SK-N-SH treated with all-trans-retinoic acid at 6 μM for 48 hours (cell line): ENCODE data around the gene EPB41L2.

ENCODE experiments used
- ARNTL ChIP-seq: fragments of 450-650 bp; formaldehyde crosslinking; IDR thresholded peaks from 2 replicates; pipeline ENCODE4 v1.5.0; 2020; ENCODE audit warnings: low read depth, mild to moderate bottlenecking, moderate library complexity, borderline replicate concordance
- PPARA ChIP-seq: fragments of 250-450 bp; sonication (Bioruptor Pico); IDR thresholded peaks from 2 replicates; pipeline ENCODE4 v1.5.0; 2020; ENCODE audit warnings: mild to moderate bottlenecking, borderline replicate concordance
- RARB ChIP-seq: fragments of 250-450 bp; sonication (Bioruptor Pico); IDR thresholded peaks from 2 replicates; pipeline ENCODE4 v1.8.0; 2021; ENCODE audit warnings: mild to moderate bottlenecking, moderate library complexity
- TCF4 ChIP-seq: fragments of 250-450 bp; sonication (Bioruptor Pico); IDR thresholded peaks from 2 replicates; pipeline ENCODE4 v1.8.0; 2021; ENCODE audit warnings: mild to moderate bottlenecking, moderate library complexity, borderline replicate concordance
- TOX ChIP-seq: fragments of 250-450 bp; sonication (Bioruptor Pico); IDR thresholded peaks from 2 replicates; pipeline ENCODE4 v1.8.0; 2021; ENCODE audit warnings: mild to moderate bottlenecking, moderate library complexity, borderline replicate concordance
- ZC3H10 ChIP-seq: fragments of 250-450 bp; sonication (Bioruptor Pico); IDR thresholded peaks from 2 replicates; pipeline ENCODE4 v1.5.1; 2021; ENCODE audit warnings: mild to moderate bottlenecking, moderate library complexity
- ZFP30 ChIP-seq: fragments of 450-650 bp; formaldehyde crosslinking; IDR thresholded peaks from 2 replicates; pipeline ENCODE4 v1.5.0; 2022; ENCODE audit warnings: mild to moderate bottlenecking, moderate library complexity
- ZNF565 ChIP-seq: fragments of 450-650 bp; formaldehyde crosslinking; conservative IDR thresholded peaks from 2 replicates; pipeline ENCODE4 v1.5.0; 2020; ENCODE audit warnings: low read depth, mild to moderate bottlenecking, moderate library complexity
- ZNF70 ChIP-seq: fragments of 450-650 bp; formaldehyde crosslinking; IDR thresholded peaks from 2 replicates; pipeline ENCODE4 v1.5.0; 2020; ENCODE audit warnings: mild to moderate bottlenecking, moderate library complexity
- TF ChIP-seq, protein P1 (sequence below): fragments of 250-450 bp; sonication (Bioruptor Pico); IDR thresholded peaks from 2 replicates; pipeline ENCODE4 v1.8.0; 2020; ENCODE audit warnings: mild to moderate bottlenecking, moderate library complexity, borderline replicate concordance
- TF ChIP-seq, protein P2 (sequence below): fragments of 250-450 bp; sonication (Bioruptor Pico); IDR thresholded peaks from 2 replicates; pipeline ENCODE4 v1.5.1; 2020; ENCODE audit warnings: low read depth, mild to moderate bottlenecking, moderate library complexity
- TF ChIP-seq, protein P3 (sequence below): fragments of 250-450 bp; sonication (Bioruptor Pico); IDR thresholded peaks from 2 replicates; pipeline ENCODE4 v1.8.0; 2021; ENCODE audit warnings: low read depth, mild to moderate bottlenecking, moderate library complexity, borderline replicate concordance
- TF ChIP-seq, protein P4 (sequence below): fragments of 250-450 bp; sonication (Bioruptor Pico); IDR thresholded peaks from 2 replicates; pipeline ENCODE4 v1.5.0; 2020; ENCODE audit warnings: mild to moderate bottlenecking, moderate library complexity

DNA sequence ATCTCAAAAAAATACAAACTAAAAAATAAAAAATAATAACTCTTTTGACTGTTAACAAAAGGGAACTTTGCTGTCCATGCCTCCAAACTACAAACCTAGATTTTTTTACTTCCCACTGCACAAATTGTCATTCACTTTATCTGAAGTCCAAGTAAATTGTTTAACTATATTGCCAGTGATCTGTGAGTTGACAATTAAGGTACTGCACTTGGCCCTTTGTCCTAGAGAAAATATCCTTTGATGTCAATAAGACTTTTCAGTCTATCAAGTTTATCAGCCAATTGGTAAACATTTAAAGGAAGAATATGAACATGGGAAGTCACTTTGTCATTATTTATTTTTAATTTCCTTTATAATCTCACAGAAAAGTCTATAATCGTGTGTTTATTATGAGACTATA, 19.3 kb upstream of the EPB41L2 start:
- no peak for TF ChIP-seq ZNF70 (CRISPR knock-in tag)
- TF ChIP-seq, protein P1, sequence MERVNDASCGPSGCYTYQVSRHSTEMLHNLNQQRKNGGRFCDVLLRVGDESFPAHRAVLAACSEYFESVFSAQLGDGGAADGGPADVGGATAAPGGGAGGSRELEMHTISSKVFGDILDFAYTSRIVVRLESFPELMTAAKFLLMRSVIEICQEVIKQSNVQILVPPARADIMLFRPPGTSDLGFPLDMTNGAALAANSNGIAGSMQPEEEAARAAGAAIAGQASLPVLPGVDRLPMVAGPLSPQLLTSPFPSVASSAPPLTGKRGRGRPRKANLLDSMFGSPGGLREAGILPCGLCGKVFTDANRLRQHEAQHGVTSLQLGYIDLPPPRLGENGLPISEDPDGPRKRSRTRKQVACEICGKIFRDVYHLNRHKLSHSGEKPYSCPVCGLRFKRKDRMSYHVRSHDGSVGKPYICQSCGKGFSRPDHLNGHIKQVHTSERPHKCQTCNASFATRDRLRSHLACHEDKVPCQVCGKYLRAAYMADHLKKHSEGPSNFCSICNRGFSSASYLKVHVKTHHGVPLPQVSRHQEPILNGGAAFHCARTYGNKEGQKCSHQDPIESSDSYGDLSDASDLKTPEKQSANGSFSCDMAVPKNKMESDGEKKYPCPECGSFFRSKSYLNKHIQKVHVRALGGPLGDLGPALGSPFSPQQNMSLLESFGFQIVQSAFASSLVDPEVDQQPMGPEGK (CRISPR knock-in tag): no peak
- TF ChIP-seq, protein P2, sequence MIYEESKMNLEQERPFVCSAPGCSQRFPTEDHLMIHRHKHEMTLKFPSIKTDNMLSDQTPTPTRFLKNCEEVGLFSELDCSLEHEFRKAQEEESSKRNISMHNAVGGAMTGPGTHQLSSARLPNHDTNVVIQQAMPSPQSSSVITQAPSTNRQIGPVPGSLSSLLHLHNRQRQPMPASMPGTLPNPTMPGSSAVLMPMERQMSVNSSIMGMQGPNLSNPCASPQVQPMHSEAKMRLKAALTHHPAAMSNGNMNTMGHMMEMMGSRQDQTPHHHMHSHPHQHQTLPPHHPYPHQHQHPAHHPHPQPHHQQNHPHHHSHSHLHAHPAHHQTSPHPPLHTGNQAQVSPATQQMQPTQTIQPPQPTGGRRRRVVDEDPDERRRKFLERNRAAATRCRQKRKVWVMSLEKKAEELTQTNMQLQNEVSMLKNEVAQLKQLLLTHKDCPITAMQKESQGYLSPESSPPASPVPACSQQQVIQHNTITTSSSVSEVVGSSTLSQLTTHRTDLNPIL (CRISPR knock-in tag): no peak
- TF ChIP-seq, protein P3, sequence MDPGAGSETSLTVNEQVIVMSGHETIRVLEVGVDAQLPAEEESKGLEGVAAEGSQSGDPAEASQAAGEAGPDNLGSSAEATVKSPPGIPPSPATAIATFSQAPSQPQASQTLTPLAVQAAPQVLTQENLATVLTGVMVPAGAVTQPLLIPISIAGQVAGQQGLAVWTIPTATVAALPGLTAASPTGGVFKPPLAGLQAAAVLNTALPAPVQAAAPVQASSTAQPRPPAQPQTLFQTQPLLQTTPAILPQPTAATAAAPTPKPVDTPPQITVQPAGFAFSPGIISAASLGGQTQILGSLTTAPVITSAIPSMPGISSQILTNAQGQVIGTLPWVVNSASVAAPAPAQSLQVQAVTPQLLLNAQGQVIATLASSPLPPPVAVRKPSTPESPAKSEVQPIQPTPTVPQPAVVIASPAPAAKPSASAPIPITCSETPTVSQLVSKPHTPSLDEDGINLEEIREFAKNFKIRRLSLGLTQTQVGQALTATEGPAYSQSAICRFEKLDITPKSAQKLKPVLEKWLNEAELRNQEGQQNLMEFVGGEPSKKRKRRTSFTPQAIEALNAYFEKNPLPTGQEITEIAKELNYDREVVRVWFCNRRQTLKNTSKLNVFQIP (CRISPR knock-in tag): no peak
- TF ChIP-seq RARB (CRISPR knock-in tag): no peak
- no peak for TF ChIP-seq TCF4 (CRISPR knock-in tag)
- TF ChIP-seq TOX (CRISPR knock-in tag): no peak
- no peak for TF ChIP-seq ZC3H10 (CRISPR knock-in tag)
- no peak for TF ChIP-seq ZFP30
- TF ChIP-seq, protein P4, sequence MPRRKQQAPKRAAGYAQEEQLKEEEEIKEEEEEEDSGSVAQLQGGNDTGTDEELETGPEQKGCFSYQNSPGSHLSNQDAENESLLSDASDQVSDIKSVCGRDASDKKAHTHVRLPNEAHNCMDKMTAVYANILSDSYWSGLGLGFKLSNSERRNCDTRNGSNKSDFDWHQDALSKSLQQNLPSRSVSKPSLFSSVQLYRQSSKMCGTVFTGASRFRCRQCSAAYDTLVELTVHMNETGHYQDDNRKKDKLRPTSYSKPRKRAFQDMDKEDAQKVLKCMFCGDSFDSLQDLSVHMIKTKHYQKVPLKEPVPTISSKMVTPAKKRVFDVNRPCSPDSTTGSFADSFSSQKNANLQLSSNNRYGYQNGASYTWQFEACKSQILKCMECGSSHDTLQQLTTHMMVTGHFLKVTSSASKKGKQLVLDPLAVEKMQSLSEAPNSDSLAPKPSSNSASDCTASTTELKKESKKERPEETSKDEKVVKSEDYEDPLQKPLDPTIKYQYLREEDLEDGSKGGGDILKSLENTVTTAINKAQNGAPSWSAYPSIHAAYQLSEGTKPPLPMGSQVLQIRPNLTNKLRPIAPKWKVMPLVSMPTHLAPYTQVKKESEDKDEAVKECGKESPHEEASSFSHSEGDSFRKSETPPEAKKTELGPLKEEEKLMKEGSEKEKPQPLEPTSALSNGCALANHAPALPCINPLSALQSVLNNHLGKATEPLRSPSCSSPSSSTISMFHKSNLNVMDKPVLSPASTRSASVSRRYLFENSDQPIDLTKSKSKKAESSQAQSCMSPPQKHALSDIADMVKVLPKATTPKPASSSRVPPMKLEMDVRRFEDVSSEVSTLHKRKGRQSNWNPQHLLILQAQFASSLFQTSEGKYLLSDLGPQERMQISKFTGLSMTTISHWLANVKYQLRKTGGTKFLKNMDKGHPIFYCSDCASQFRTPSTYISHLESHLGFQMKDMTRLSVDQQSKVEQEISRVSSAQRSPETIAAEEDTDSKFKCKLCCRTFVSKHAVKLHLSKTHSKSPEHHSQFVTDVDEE (CRISPR knock-in tag): no peak
- no peak for TF ChIP-seq PPARA (CRISPR knock-in tag)
- TF ChIP-seq ARNTL (CRISPR knock-in tag): no peak
- TF ChIP-seq ZNF565 (CRISPR knock-in tag): no peak
